Prostate gland (tissue), 2 donors: ENCODE results near the gene PLP2. TPM values are rescaled to one million over a fixed set of nuclear protein-coding genes. Genes with fewer than 3 reads are reported as not detected.

Source experiments
- DNase-seq: peaks from one replicate; pipeline ENCODE4 v3.0.0-alpha.2; 2019; ENCODE audit warnings: low spot score
- H3K27ac ChIP-seq, 2 donors: fragments of 200-600 bp; sonication (generic); 2 replicates each; pipeline ENCODE4 v1.5.1; 2017 to 2019
- H3K27me3 ChIP-seq: fragments of 200-600 bp; sonication (generic); replicated peaks from 2 replicates; pipeline ENCODE4 v1.5.1; 2019; ENCODE audit not compliant: insufficient read depth
- H3K36me3 ChIP-seq, 2 donors: fragments of 200-600 bp; sonication (generic); 1 replicate in 1 of 2; 2 replicates in 1 of 2; pipeline versions ENCODE4 v1.5.1 to v1.8.1; 2017 to 2019
- H3K4me1 ChIP-seq: fragments of 200-600 bp; sonication (generic); replicated peaks from 2 replicates; pipeline ENCODE4 v1.5.1; 2019
- H3K4me3 ChIP-seq, 2 donors: fragments of 200-600 bp; sonication (generic); 2 replicates each; pipeline ENCODE4 v1.5.1; 2017 to 2019
- H3K9me3 ChIP-seq: fragments of 200-600 bp; sonication (generic); 2 replicates; pipeline ENCODE4 v1.5.1; 2017
- CTCF ChIP-seq, 4 experiments: fragments of 200-600 bp in 2 of 4; fragments of 450-650 bp in 2 of 4; sonication (generic) in 2 of 4; IDR thresholded peaks; 1 replicate in 3 of 4; 2 replicates in 1 of 4; pipeline ENCODE4 v1.5.1; 2016 to 2019; ENCODE audit warnings: antibody characterized with exemption in 4 of 4, mild to moderate bottlenecking in 2 of 4, moderate library complexity in 2 of 4
- POLR2A ChIP-seq: fragments of 450-650 bp; IDR thresholded peaks from one replicate; pipeline ENCODE4 v1.6.1; 2016; ENCODE audit warnings: antibody characterized with exemption, mild to moderate bottlenecking
- POLR2AphosphoS5 ChIP-seq: sonication (generic); formaldehyde crosslinking; IDR thresholded peaks from one replicate; pipeline ENCODE4 v1.6.1; 2017; ENCODE audit warnings: antibody characterized with exemption
- WGBS: methylation state at CpG from one replicate; pipeline ENCODE4 v1.1.5; 2018; 5-methylcytosine and 5-hydroxymethylcytosine counted together
- intact Hi-C: fragments of 100-400 bp; cut with DNase I; formaldehyde crosslinking; loops from one replicate; pipeline ENCODE4 v1.14.2; 2022
- total RNA-seq, 2 donors: library from RNA; depleted of rRNA; stranded (reverse); fragments of >200 nt; gene quantifications; one replicate each; pipeline ENCODE4 v1.1.0, GENCODE V29; 2016

The PLP2 gene
- total RNA-seq, 2 donors from 2014 or later: 24.3 to 34.7 TPM

- Histone ChIP-seq H3K4me1 (no peaks in the 10 kb centered on the region), H3K4me3 (no peak overlapping the region), H3K27ac (no peak overlapping the region), H3K9me3 (no peaks in the 10 kb centered on the region), H3K36me3 (no peaks in the 10 kb centered on the region), H3K27me3 (no peaks in the 10 kb centered on the region)
- no peak for DNase-seq
- TF ChIP-seq POLR2AphosphoS5 (no peak), CTCF (IDR thresholded peaks at IDR 0.05) (no peak), POLR2A (no peak)
- intact Hi-C loops: no loop called here
- 85% methylated on average over 8 of the region's 9 CpGs for WGBS
Measured at GRCh38 chrX:49211074-49211473, 39.4 kb downstream of the PLP2 start.

- TF ChIP-seq CTCF (IDR thresholded peaks at IDR 0.05): no peak
- TF ChIP-seq POLR2A: no peak
- no peak for TF ChIP-seq POLR2AphosphoS5
- Histone ChIP-seq H3K4me3 (no peak overlapping the region), H3K4me1 (no peaks in the 10 kb centered on the region), H3K36me3 (no peaks in the 10 kb centered on the region), H3K9me3 (no peaks in the 10 kb centered on the region), H3K27me3 (no peaks in the 10 kb centered on the region), H3K27ac (no peak overlapping the region)
- WGBS: 93% methylated on average over 2 of the region's 2 CpGs
- intact Hi-C loops: no loop called here
- DNase-seq: no peak
Measured at GRCh38 chrX:49212209-49212608, 40.5 kb downstream of the PLP2 start.

- no peak for DNase-seq
- Histone ChIP-seq H3K27ac (no peak overlapping the region), H3K4me1 (no peaks in the 10 kb centered on the region), H3K27me3 (no peaks in the 10 kb centered on the region), H3K36me3 (no peaks in the 10 kb centered on the region), H3K4me3 (no peak overlapping the region), H3K9me3 (no peaks in the 10 kb centered on the region)
- WGBS: 91% methylated on average over 1 of the region's 1 CpG
- TF ChIP-seq POLR2A: no peak
- TF ChIP-seq POLR2AphosphoS5: no peak
- no peak for TF ChIP-seq CTCF (IDR thresholded peaks at IDR 0.05)
- intact Hi-C loops: no loop called here
Measured at GRCh38 chrX:49212861-49213260, 41.2 kb downstream of the PLP2 start.

- intact Hi-C loops: no loop called here
- Histone ChIP-seq H3K4me1 (no peaks in the 10 kb centered on the region), H3K36me3 (no peaks in the 10 kb centered on the region), H3K27ac (no peak overlapping the region), H3K4me3 (no peak overlapping the region), H3K9me3 (no peaks in the 10 kb centered on the region), H3K27me3 (no peaks in the 10 kb centered on the region)
- no peak for DNase-seq
- 65% methylated on average over 2 of the region's 2 CpGs for WGBS
- TF ChIP-seq CTCF (IDR thresholded peaks at IDR 0.05): no peak
- TF ChIP-seq POLR2AphosphoS5: no peak
- no peak for TF ChIP-seq POLR2A
Measured at GRCh38 chrX:49214416-49214815, 42.7 kb downstream of the PLP2 start.

- no peak overlapping the region for H3K27ac ChIP-seq
- H3K36me3 ChIP-seq: no peaks in the 10 kb centered on the region
Measured at GRCh38 chrX:49214996-49215526, 43.4 kb downstream of the PLP2 start.

More at GRCh38 chrX:49214996-49215526, 43.4 kb downstream of the PLP2 start:
- TF ChIP-seq POLR2AphosphoS5 (no peak), CTCF (IDR thresholded peaks at IDR 0.05) (no peak), POLR2A (no peak)
- no peaks in the 10 kb centered on the region for H3K27me3 ChIP-seq
- 87% methylated on average over 13 of the region's 14 CpGs for WGBS
- H3K4me3 ChIP-seq: no peak overlapping the region
- H3K9me3 ChIP-seq: no peaks in the 10 kb centered on the region
- no peaks in the 10 kb centered on the region for H3K4me1 ChIP-seq
- no peak for DNase-seq
- intact Hi-C loops: no loop called here
